ENCODE measurements around the gene SMYD3. TPM values are rescaled to one million over a fixed set of nuclear protein-coding genes. Genes with fewer than 3 reads are reported as not detected.

SMYD3 gene
- total RNA-seq, 4 donors from 2014 or later: 33.7 to 105 (median 51.4) TPM

GRCh38 chr1:245983294-245983967 is 523.6 kb downstream of the SMYD3 start:
- no peak overlapping the region for H3K4me3 ChIP-seq (replicated peaks in 1 of 3)
- DNase-seq: no peak
- H3K36me3 ChIP-seq: no peaks in the 10 kb centered on the region
- no peak for TF ChIP-seq CTCF (IDR thresholded peaks at IDR 0.05)
- TF ChIP-seq POLR2A (IDR thresholded peaks at IDR 0.05): no peak
- H3K4me1 ChIP-seq: no peaks in the 10 kb centered on the region
- WGBS, 2 donors: 88 to 90% methylated on average over 7 of the region's 7 CpGs
- H3K27me3 ChIP-seq: no peaks in the 10 kb centered on the region
- no peak overlapping the region for H3K27ac ChIP-seq
- intact Hi-C loops (cut with DNase I): no loop called here
- H3K9me3 ChIP-seq: no peaks in the 10 kb centered on the region

- intact Hi-C loops (cut with DNase I): no loop called here
- no peak for DNase-seq
These were observed 527.5 kb downstream of the SMYD3 start for GRCh38 chr1:245979589-245979988.

GRCh38 chr1:245978915-245979314 is 528.2 kb downstream of the SMYD3 start:
- no peaks in the 10 kb centered on the region for H3K9me3 ChIP-seq
- H3K4me1 ChIP-seq: no peaks in the 10 kb centered on the region
- H3K27me3 ChIP-seq: no peaks in the 10 kb centered on the region
- H3K27ac ChIP-seq: no peak overlapping the region
- DNase-seq: no peak
- intact Hi-C loops (cut with DNase I): no loop called here
- WGBS, 2 donors: 86 to 95% methylated on average over 3 of the region's 3 CpGs
- H3K36me3 ChIP-seq: no peaks in the 10 kb centered on the region
- TF ChIP-seq CTCF (IDR thresholded peaks at IDR 0.05) (no peak), POLR2A (IDR thresholded peaks at IDR 0.05) (no peak)
- no peak overlapping the region for H3K4me3 ChIP-seq (replicated peaks in 1 of 3)

More at GRCh38 chr1:245979589-245979988, 527.5 kb downstream of the SMYD3 start:
- Histone ChIP-seq H3K36me3 (no peaks in the 10 kb centered on the region), H3K9me3 (no peaks in the 10 kb centered on the region), H3K4me3 (replicated peaks in 1 of 3) (no peak overlapping the region), H3K27me3 (no peaks in the 10 kb centered on the region), H3K4me1 (no peaks in the 10 kb centered on the region), H3K27ac (no peak overlapping the region)
- TF ChIP-seq CTCF (IDR thresholded peaks at IDR 0.05): no peak
- TF ChIP-seq POLR2A (IDR thresholded peaks at IDR 0.05): no peak
- 92% methylated on average over 9 of the region's 9 CpGs for WGBS, 2 donors

GRCh38 chr1:245972476-245972875 is 534.6 kb downstream of the SMYD3 start:
- DNase-seq: no peak
- H3K9me3 ChIP-seq: no peaks in the 10 kb centered on the region
- WGBS, 2 donors: 84 to 93% methylated on average over 5 of the region's 5 CpGs

More at GRCh38 chr1:245972476-245972875, 534.6 kb downstream of the SMYD3 start:
- Histone ChIP-seq H3K4me1 (no peaks in the 10 kb centered on the region), H3K36me3 (no peaks in the 10 kb centered on the region), H3K27me3 (no peaks in the 10 kb centered on the region), H3K27ac (no peak overlapping the region), H3K4me3 (replicated peaks in 1 of 3) (no peak overlapping the region)
- intact Hi-C loops (cut with DNase I): no loop called here
- TF ChIP-seq CTCF (IDR thresholded peaks at IDR 0.05) (no peak), POLR2A (IDR thresholded peaks at IDR 0.05) (no peak)
